Right atrium auricular region (tissue), 2 donors: Measurements from ENCODE around the gene SLC39A11. TPM values are rescaled to one million over a fixed set of nuclear protein-coding genes. Genes with fewer than 3 reads are reported as not detected.

Source experiments
- DNase-seq: peaks from one replicate; pipeline ENCODE4 v3.0.0-alpha.2; 2019; ENCODE audit warnings: low spot score
- H3K27ac ChIP-seq, 2 donors: fragments of 200-600 bp; sonication (generic); 1 replicate in 1 of 2; 2 replicates in 1 of 2; pipeline ENCODE4 v1.5.1; 2016 to 2019
- H3K27me3 ChIP-seq, 2 donors: fragments of 200-600 bp; sonication (generic); one replicate each; pipeline versions ENCODE4 v1.5.1 to v1.6.0; 2017 to 2019
- H3K36me3 ChIP-seq: fragments of 200-600 bp; sonication (generic); one replicate; pipeline ENCODE4 v1.5.1; 2016
- H3K4me1 ChIP-seq, 2 donors: fragments of 200-600 bp; sonication (generic); one replicate each; pipeline versions ENCODE4 v1.5.1 to v1.6.0; 2017 to 2019
- H3K4me3 ChIP-seq, 2 donors: fragments of 200-600 bp; sonication (generic); 1 replicate in 1 of 2; 2 replicates in 1 of 2; pipeline ENCODE4 v1.5.1; 2017 to 2019; ENCODE audit warnings: mild to moderate bottlenecking in 1 of 2, moderate library complexity in 1 of 2
- H3K9me3 ChIP-seq, 2 donors: fragments of 200-600 bp; sonication (generic); one replicate each; pipeline ENCODE4 v1.5.1; 2019
- total RNA-seq, 2 donors: library from RNA; depleted of rRNA; stranded (reverse); fragments of >200 nt; gene quantifications; one replicate each; pipeline ENCODE4 v1.1.0, GENCODE V29; 2016
- TF ChIP-seq, protein P1 (sequence below), 2 donors: fragments of 200-600 bp; sonication (generic); IDR thresholded peaks; one replicate each; pipeline ENCODE4 v1.5.1; 2019; ENCODE audit warnings: antibody characterized with exemption in 2 of 2

The SLC39A11 gene
- total RNA-seq, 2 donors from 2014 or later: 7.4 to 15.5 TPM

DNA sequence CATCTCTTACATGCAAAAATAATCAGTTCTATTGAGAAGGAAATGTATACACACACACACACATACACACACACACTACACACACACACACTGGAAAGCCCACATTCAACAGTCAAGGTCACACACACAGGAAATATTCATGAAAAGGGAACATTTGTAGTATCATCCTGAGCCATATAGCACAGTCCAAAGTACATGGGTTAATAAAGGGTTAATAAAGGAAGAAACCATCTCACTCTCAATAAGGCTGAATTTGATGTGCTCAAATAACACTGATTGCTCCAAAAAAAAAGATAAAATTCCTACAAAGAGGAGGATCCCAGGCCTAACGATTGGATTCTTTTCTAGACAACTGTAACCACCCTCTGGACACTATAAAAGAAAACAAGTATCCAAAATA lies 164.7 kb downstream of the SLC39A11 start:
- no peaks in the 10 kb centered on the region for H3K27me3 ChIP-seq
- H3K36me3 ChIP-seq: no peaks in the 10 kb centered on the region
- H3K9me3 ChIP-seq: no peaks in the 10 kb centered on the region
- TF ChIP-seq, protein P1, sequence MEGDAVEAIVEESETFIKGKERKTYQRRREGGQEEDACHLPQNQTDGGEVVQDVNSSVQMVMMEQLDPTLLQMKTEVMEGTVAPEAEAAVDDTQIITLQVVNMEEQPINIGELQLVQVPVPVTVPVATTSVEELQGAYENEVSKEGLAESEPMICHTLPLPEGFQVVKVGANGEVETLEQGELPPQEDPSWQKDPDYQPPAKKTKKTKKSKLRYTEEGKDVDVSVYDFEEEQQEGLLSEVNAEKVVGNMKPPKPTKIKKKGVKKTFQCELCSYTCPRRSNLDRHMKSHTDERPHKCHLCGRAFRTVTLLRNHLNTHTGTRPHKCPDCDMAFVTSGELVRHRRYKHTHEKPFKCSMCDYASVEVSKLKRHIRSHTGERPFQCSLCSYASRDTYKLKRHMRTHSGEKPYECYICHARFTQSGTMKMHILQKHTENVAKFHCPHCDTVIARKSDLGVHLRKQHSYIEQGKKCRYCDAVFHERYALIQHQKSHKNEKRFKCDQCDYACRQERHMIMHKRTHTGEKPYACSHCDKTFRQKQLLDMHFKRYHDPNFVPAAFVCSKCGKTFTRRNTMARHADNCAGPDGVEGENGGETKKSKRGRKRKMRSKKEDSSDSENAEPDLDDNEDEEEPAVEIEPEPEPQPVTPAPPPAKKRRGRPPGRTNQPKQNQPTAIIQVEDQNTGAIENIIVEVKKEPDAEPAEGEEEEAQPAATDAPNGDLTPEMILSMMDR (IDR thresholded peaks at IDR 0.05): no peak
- no peak overlapping the region for H3K4me3 ChIP-seq
- H3K27ac ChIP-seq: no peak overlapping the region
- DNase-seq: no peak
- no peaks in the 10 kb centered on the region for H3K4me1 ChIP-seq

DNA sequence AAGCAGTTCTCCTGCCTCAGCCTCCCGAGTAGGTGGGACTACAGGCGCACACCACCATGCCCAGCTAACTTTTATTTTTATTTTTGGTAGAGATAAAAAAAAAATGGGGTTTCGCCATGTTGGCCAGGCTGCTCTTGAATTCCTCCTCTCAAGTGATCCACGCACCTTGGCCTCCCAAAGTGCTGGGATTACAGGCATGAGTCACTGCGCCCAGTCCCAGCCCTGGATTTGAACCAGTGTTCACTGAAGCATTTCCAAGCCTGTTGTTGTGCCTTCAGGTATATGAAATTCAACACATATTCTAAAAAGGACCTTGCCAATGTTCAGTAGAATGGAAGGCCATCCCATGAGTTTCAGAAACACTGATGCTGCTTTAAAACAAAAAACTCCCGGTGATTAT lies 165.3 kb downstream of the SLC39A11 start:
- Histone ChIP-seq H3K27me3 (no peaks in the 10 kb centered on the region), H3K4me3 (no peak overlapping the region), H3K4me1 (no peaks in the 10 kb centered on the region), H3K27ac (no peak overlapping the region), H3K36me3 (no peaks in the 10 kb centered on the region), H3K9me3 (no peaks in the 10 kb centered on the region)
- TF ChIP-seq, protein P1 (IDR thresholded peaks at IDR 0.05): no peak
- DNase-seq: no peak

DNA sequence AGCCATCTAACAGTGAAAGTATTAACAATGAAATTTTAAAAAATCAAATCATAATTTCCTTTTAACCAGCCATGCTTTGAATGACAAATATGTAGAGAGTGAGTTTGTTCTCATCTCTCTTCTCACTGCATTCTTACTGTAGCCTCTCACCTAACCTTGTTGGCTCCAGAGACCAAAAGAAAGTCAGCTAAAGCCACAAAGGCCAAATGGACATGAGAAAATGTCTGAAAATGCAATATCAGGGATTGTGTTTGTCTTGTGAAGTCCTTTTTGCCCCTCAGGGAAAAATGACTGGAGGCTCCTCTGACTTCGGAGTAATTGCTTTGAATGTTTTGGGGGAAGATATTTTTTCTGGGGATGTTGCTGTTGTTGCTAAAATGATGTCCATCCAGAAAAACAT lies 166.3 kb downstream of the SLC39A11 start:
- DNase-seq: no peak
- TF ChIP-seq, protein P1 (IDR thresholded peaks at IDR 0.05): no peak
- Histone ChIP-seq H3K27ac (no peak overlapping the region), H3K36me3 (no peaks in the 10 kb centered on the region), H3K27me3 (no peaks in the 10 kb centered on the region), H3K4me1 (no peaks in the 10 kb centered on the region), H3K4me3 (no peak overlapping the region), H3K9me3 (no peaks in the 10 kb centered on the region)

DNA sequence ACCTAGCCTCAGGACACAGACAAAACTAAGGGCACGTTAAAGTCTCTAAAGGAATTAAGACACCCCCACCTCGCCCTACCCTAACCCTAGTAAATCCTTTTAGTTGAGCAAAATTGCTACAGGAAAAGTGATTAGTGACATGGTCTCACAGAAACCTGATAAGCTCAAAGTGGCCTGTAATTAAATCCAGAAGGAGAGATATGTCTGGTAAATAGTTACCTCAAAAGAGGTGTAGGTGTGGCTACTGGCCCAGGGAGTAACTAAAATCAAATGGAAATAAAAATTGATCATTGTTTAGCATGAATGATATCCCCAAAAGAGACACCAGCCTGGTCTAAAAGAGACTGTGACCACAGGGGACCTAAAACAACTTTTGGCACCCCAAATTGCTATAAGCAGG lies 168.3 kb downstream of the SLC39A11 start:
- no peak overlapping the region for H3K27ac ChIP-seq
- H3K4me3 ChIP-seq: no peak overlapping the region
- H3K4me1 ChIP-seq: no peaks in the 10 kb centered on the region
- DNase-seq: no peak
- TF ChIP-seq, protein P1 (IDR thresholded peaks at IDR 0.05): no peak
- H3K27me3 ChIP-seq: no peaks in the 10 kb centered on the region
- H3K36me3 ChIP-seq: no peaks in the 10 kb centered on the region
- H3K9me3 ChIP-seq: no peaks in the 10 kb centered on the region

DNA sequence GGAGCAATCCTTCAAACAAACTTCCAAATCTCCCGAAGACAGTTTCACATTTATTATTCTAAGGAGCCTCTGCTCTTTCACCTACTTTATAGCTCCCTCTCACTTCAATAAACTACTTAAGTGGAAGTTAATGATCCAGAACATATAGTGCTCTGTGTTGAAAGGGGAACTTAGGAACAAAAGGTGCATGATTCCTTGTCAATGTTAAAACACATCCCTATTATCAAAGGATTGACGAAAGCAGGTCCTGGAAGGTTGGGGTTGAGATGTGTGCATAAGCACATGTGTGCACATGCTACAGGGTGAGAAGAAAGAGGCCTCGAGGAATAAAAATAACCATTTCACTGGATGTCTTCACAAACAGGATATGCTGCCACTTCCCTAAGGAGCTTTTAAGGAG lies 170.3 kb downstream of the SLC39A11 start:
- H3K4me1 ChIP-seq: no peaks in the 10 kb centered on the region
- no peak overlapping the region for H3K4me3 ChIP-seq

More for the DNA sequence above, 170.3 kb downstream of the SLC39A11 start:
- Histone ChIP-seq H3K36me3 (no peaks in the 10 kb centered on the region), H3K27ac (no peak overlapping the region), H3K9me3 (no peaks in the 10 kb centered on the region), H3K27me3 (no peaks in the 10 kb centered on the region)
- no peak for DNase-seq
- TF ChIP-seq, protein P1 (IDR thresholded peaks at IDR 0.05): no peak
